ENCODE results near the gene UGT1A10.

UGT1A10 gene

GRCh38 chr2:233793465-233794127, 157.3 kb downstream of the UGT1A10 start:
- Histone ChIP-seq H3K79me2 (no peaks in the 10 kb centered on the region), H3K4me2 (ENCODE audit: low read length) (no peak overlapping the region), H3K36me3 (ENCODE audit: control insufficient read depth, insufficient read depth, low read length) (no peaks in the 10 kb centered on the region), H3K27ac (no peak overlapping the region), H3K27me3 (ENCODE audit: control insufficient read depth, insufficient read depth, low read length) (no peaks in the 10 kb centered on the region), H3K9me3 (ENCODE audit: control insufficient read depth, low read length) (no peaks in the 10 kb centered on the region), H3K9ac (no peak overlapping the region), H3K4me3 (ENCODE audit: low read depth, low read length) (no peak overlapping the region), H2AFZ (no peak overlapping the region), H3K4me1 (no peaks in the 10 kb centered on the region)
- TF ChIP-seq CTCF (IDR thresholded peaks at IDR 0.05), result no peak

- H3K9me3 ChIP-seq (ENCODE audit: control insufficient read depth, low read length), result no peaks in the 10 kb centered on the region
- H3K4me2 ChIP-seq (ENCODE audit: low read length), result no peak overlapping the region
- no peak overlapping the region for H3K27ac ChIP-seq
- TF ChIP-seq CTCF (IDR thresholded peaks at IDR 0.05), result no peak
- no peak overlapping the region for H3K4me3 ChIP-seq (ENCODE audit: low read depth, low read length)
- no peak overlapping the region for H2AFZ ChIP-seq
- H3K4me1 ChIP-seq, result no peaks in the 10 kb centered on the region
- no peaks in the 10 kb centered on the region for H3K79me2 ChIP-seq
- no peaks in the 10 kb centered on the region for H3K36me3 ChIP-seq (ENCODE audit: control insufficient read depth, insufficient read depth, low read length)
- H3K9ac ChIP-seq, result no peak overlapping the region
- H3K27me3 ChIP-seq (ENCODE audit: control insufficient read depth, insufficient read depth, low read length), result no peaks in the 10 kb centered on the region
Measured at GRCh38 chr2:233794128-233794658, 157.9 kb downstream of the UGT1A10 start.

GRCh38 chr2:233795735-233796171, 159.5 kb downstream of the UGT1A10 start:
- Histone ChIP-seq H3K36me3 (ENCODE audit: control insufficient read depth, insufficient read depth, low read length) (no peaks in the 10 kb centered on the region), H3K9me3 (ENCODE audit: control insufficient read depth, low read length) (no peaks in the 10 kb centered on the region), H3K79me2 (no peaks in the 10 kb centered on the region), H3K27me3 (ENCODE audit: control insufficient read depth, insufficient read depth, low read length) (no peaks in the 10 kb centered on the region), H3K9ac (no peak overlapping the region), H2AFZ (no peak overlapping the region), H3K27ac (no peak overlapping the region), H3K4me1 (no peaks in the 10 kb centered on the region), H3K4me3 (ENCODE audit: low read depth, low read length) (no peak overlapping the region), H3K4me2 (ENCODE audit: low read length) (no peak overlapping the region)
- no peak for TF ChIP-seq CTCF (IDR thresholded peaks at IDR 0.05)

- no peak for TF ChIP-seq CTCF (IDR thresholded peaks at IDR 0.05)
- no peaks in the 10 kb centered on the region for H3K36me3 ChIP-seq (ENCODE audit: control insufficient read depth, insufficient read depth, low read length)
- H3K9ac ChIP-seq, result no peak overlapping the region
- H3K9me3 ChIP-seq (ENCODE audit: control insufficient read depth, low read length), result no peaks in the 10 kb centered on the region
- H3K4me1 ChIP-seq, result no peaks in the 10 kb centered on the region
- H3K4me3 ChIP-seq (ENCODE audit: low read depth, low read length), result no peak overlapping the region
- H3K79me2 ChIP-seq, result no peaks in the 10 kb centered on the region
- H3K4me2 ChIP-seq (ENCODE audit: low read length), result no peak overlapping the region
- H3K27me3 ChIP-seq (ENCODE audit: control insufficient read depth, insufficient read depth, low read length), result no peaks in the 10 kb centered on the region
- H3K27ac ChIP-seq, result no peak overlapping the region
- no peak overlapping the region for H2AFZ ChIP-seq
Measured at GRCh38 chr2:233796254-233796653, 160.0 kb downstream of the UGT1A10 start.
